HL-60 (cell line): Measurements from ENCODE around the gene PRSS35.

ENCODE experiments used
- GABPA ChIP-seq: IDR thresholded peaks from 2 replicates; pipeline ENCODE4 v1.6.1; 2012; ENCODE audit warnings: low read depth
- POLR2AphosphoS5 ChIP-seq: IDR thresholded peaks from 2 replicates; pipeline ENCODE4 v1.6.1; 2012; ENCODE audit warnings: low read depth
- REST ChIP-seq: IDR thresholded peaks from 2 replicates; pipeline ENCODE4 v1.6.1; 2012; ENCODE audit warnings: low read depth; ENCODE audit not compliant: insufficient replicate concordance
- SPI1 ChIP-seq: IDR thresholded peaks from 2 replicates; pipeline ENCODE4 v1.6.1; 2012; ENCODE audit warnings: low read depth, mild to moderate bottlenecking, borderline replicate concordance
- TF ChIP-seq, protein P1 (sequence below): IDR thresholded peaks from one replicate; pipeline ENCODE4 v1.5.1; 2011; ENCODE audit warnings: low read length, control low read depth, inconsistent platforms; ENCODE audit not compliant: insufficient read depth

DNA sequence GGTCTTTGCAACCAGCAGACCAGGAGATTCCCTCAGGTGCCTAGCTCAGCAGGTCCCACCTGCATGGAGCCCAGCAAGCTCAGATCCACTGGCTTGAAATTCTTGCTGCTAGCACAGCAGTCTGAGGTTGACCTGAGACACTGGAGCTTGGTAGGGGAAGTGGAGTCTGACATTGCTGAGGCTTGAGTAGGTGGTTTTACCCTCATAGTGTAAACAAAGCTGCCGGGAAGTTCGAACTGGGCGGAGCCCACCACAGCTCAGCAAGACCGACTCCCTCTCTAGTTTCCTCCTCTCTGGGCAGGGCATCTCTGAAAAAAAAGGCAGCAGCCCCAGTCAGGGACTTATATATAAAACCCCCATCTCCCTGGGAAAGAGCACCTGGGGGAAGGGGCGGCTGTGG lies 34.3 kb downstream of the PRSS35 start:
- TF ChIP-seq, protein P1, sequence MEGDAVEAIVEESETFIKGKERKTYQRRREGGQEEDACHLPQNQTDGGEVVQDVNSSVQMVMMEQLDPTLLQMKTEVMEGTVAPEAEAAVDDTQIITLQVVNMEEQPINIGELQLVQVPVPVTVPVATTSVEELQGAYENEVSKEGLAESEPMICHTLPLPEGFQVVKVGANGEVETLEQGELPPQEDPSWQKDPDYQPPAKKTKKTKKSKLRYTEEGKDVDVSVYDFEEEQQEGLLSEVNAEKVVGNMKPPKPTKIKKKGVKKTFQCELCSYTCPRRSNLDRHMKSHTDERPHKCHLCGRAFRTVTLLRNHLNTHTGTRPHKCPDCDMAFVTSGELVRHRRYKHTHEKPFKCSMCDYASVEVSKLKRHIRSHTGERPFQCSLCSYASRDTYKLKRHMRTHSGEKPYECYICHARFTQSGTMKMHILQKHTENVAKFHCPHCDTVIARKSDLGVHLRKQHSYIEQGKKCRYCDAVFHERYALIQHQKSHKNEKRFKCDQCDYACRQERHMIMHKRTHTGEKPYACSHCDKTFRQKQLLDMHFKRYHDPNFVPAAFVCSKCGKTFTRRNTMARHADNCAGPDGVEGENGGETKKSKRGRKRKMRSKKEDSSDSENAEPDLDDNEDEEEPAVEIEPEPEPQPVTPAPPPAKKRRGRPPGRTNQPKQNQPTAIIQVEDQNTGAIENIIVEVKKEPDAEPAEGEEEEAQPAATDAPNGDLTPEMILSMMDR, result no peak
- TF ChIP-seq POLR2AphosphoS5 (no peak), GABPA (no peak), REST (no peak), SPI1 (no peak)
